DOHH2 (cell line): ENCODE data around the gene ROBO1.

ENCODE experiments used
- H3F3A ChIP-seq: fragments of 200-600 bp; sonication (generic), shearing (Covaris generic); 2 replicates; pipeline ENCODE4 v1.6.0; 2016; ENCODE audit warnings: antibody characterized with exemption, mild to moderate bottlenecking; ENCODE audit not compliant: control insufficient read depth, insufficient read depth
- H3K27ac ChIP-seq: fragments of 200-600 bp; sonication (generic); 2 replicates; pipeline ENCODE4 v1.5.1; 2014; ENCODE audit warnings: low read depth, mild to moderate bottlenecking, low read length, moderate library complexity
- H3K27me3 ChIP-seq: fragments of 200-600 bp; sonication (generic); 2 replicates; pipeline ENCODE4 v1.6.1; 2014; ENCODE audit warnings: mild to moderate bottlenecking, low read length, mixed read lengths; ENCODE audit not compliant: control insufficient read depth
- H3K36me3 ChIP-seq: fragments of 200-600 bp; sonication (generic); 2 replicates; pipeline ENCODE4 v1.6.1; 2014; ENCODE audit warnings: mild to moderate bottlenecking, low read length, moderate library complexity, mixed read lengths; ENCODE audit not compliant: control insufficient read depth
- H3K4me1 ChIP-seq: fragments of 200-600 bp; sonication (generic); 2 replicates; pipeline ENCODE4 v1.6.1; 2014; ENCODE audit warnings: mild to moderate bottlenecking, low read length, mixed read lengths; ENCODE audit not compliant: control insufficient read depth
- H3K4me2 ChIP-seq: fragments of 200-600 bp; sonication (generic); 2 replicates; pipeline ENCODE4 v1.6.0; 2014; ENCODE audit warnings: mild to moderate bottlenecking, low read length, moderate library complexity
- H3K4me3 ChIP-seq: fragments of 200-600 bp; sonication (generic); 2 replicates; pipeline ENCODE4 v1.5.1; 2014; ENCODE audit warnings: mild to moderate bottlenecking, low read length, mixed read lengths
- H3K79me2 ChIP-seq: fragments of 200-600 bp; sonication (generic); 2 replicates; pipeline ENCODE4 v1.6.1; 2014; ENCODE audit warnings: mild to moderate bottlenecking, low read length, mixed read lengths; ENCODE audit not compliant: control insufficient read depth
- H3K9me2 ChIP-seq: fragments of 200-600 bp; sonication (generic); replicated peaks from 2 replicates; pipeline ENCODE4 v1.6.1; 2014; ENCODE audit warnings: mild to moderate bottlenecking, low read length, mixed read lengths; ENCODE audit not compliant: control insufficient read depth
- H3K9me3 ChIP-seq: fragments of 200-600 bp; sonication (generic); 2 replicates; pipeline ENCODE4 v1.6.1; 2014; ENCODE audit warnings: antibody characterized with exemption, low read length, mixed read lengths; ENCODE audit not compliant: control insufficient read depth, insufficient read depth
- H4K20me1 ChIP-seq: fragments of 200-600 bp; sonication (generic); 2 replicates; pipeline ENCODE4 v1.6.0; 2014; ENCODE audit warnings: low read depth, mild to moderate bottlenecking, antibody characterized with exemption, low read length, moderate library complexity; ENCODE audit not compliant: control insufficient read depth, insufficient read depth
- CTCF ChIP-seq: fragments of 200-600 bp; sonication (generic); IDR thresholded peaks from one replicate; pipeline ENCODE4 v1.5.1; 2014; ENCODE audit warnings: antibody characterized with exemption, mild to moderate bottlenecking, low read depth, low read length; ENCODE audit not compliant: poor library complexity, severe bottlenecking
- EZH2phosphoT487 ChIP-seq: fragments of 200-600 bp; sonication (generic); IDR thresholded peaks from 2 replicates; pipeline ENCODE4 v1.6.1; 2017; ENCODE audit warnings: borderline replicate concordance, mild to moderate bottlenecking, antibody characterized with exemption, low read length, moderate library complexity, mixed read lengths

The ROBO1 gene

GRCh38 chr3:78924711-78925110, 843.1 kb downstream of the ROBO1 start:
- H3F3A ChIP-seq = no peaks in the 10 kb centered on the region
- H3K27ac ChIP-seq = no peak overlapping the region
- TF ChIP-seq EZH2phosphoT487 = no peak
- TF ChIP-seq CTCF = no peak
- H3K4me2 ChIP-seq = no peak overlapping the region
- no peaks in the 10 kb centered on the region for H3K9me2 ChIP-seq
- H3K27me3 ChIP-seq = no peaks in the 10 kb centered on the region
- no peak overlapping the region for H3K4me3 ChIP-seq
- no peaks in the 10 kb centered on the region for H3K4me1 ChIP-seq
- H3K79me2 ChIP-seq = no peaks in the 10 kb centered on the region
- H3K36me3 ChIP-seq = no peaks in the 10 kb centered on the region
- no peaks in the 10 kb centered on the region for H3K9me3 ChIP-seq
- H4K20me1 ChIP-seq = no peaks in the 10 kb centered on the region

GRCh38 chr3:78919021-78919755, 848.6 kb downstream of the ROBO1 start:
- Histone ChIP-seq H4K20me1 (no peaks in the 10 kb centered on the region), H3K9me2 (no peaks in the 10 kb centered on the region), H3K79me2 (no peaks in the 10 kb centered on the region), H3K36me3 (no peaks in the 10 kb centered on the region), H3K27me3 (no peaks in the 10 kb centered on the region), H3F3A (no peaks in the 10 kb centered on the region), H3K4me1 (no peaks in the 10 kb centered on the region), H3K9me3 (no peaks in the 10 kb centered on the region), H3K4me3 (no peak overlapping the region), H3K27ac (no peak overlapping the region), H3K4me2 (no peak overlapping the region)
- TF ChIP-seq CTCF = no peak
- TF ChIP-seq EZH2phosphoT487 = no peak

- no peaks in the 10 kb centered on the region for H3F3A ChIP-seq
- no peaks in the 10 kb centered on the region for H3K79me2 ChIP-seq
- no peaks in the 10 kb centered on the region for H3K9me3 ChIP-seq
- no peak overlapping the region for H3K27ac ChIP-seq
- no peak overlapping the region for H3K4me3 ChIP-seq
- no peaks in the 10 kb centered on the region for H3K9me2 ChIP-seq
- H4K20me1 ChIP-seq = no peaks in the 10 kb centered on the region
- no peaks in the 10 kb centered on the region for H3K36me3 ChIP-seq
- no peak overlapping the region for H3K4me2 ChIP-seq
- TF ChIP-seq EZH2phosphoT487 = no peak
- no peaks in the 10 kb centered on the region for H3K4me1 ChIP-seq
- no peaks in the 10 kb centered on the region for H3K27me3 ChIP-seq
Observed at GRCh38 chr3:78918361-78919020, 849.3 kb downstream of the ROBO1 start.

- no peaks in the 10 kb centered on the region for H3K27me3 ChIP-seq
- no peaks in the 10 kb centered on the region for H3K79me2 ChIP-seq
- H3K4me3 ChIP-seq = no peak overlapping the region
- no peak overlapping the region for H3K4me2 ChIP-seq
- no peaks in the 10 kb centered on the region for H3K36me3 ChIP-seq
- H3K27ac ChIP-seq = no peak overlapping the region
- H3K9me2 ChIP-seq = no peaks in the 10 kb centered on the region
- no peaks in the 10 kb centered on the region for H4K20me1 ChIP-seq
- no peak for TF ChIP-seq EZH2phosphoT487
- no peak for TF ChIP-seq CTCF
- H3K9me3 ChIP-seq = no peaks in the 10 kb centered on the region
- H3F3A ChIP-seq = no peaks in the 10 kb centered on the region
- H3K4me1 ChIP-seq = no peaks in the 10 kb centered on the region
Observed at GRCh38 chr3:78917536-78917935, 850.3 kb downstream of the ROBO1 start.
